Caco-2 (cell line): Measurements from ENCODE around the gene ZNF397. TPM values are rescaled to one million over a fixed set of nuclear protein-coding genes. Genes with fewer than 3 reads are reported as not detected.

Experiments
- BruUV-seq: library from RNA; stranded (reverse); fragments of 400-500 nt; replicated peaks from 2 replicates; lab custom pipeline; 2021; lab: Mats Ljungman, UMichigan
- CTCF ChIA-PET: fragments of 300-600 bp; sonication (Branson Sonifier 250); formaldehyde crosslinking; loops from one replicate; lab custom pipeline; 2022; ENCODE audit warnings: antibody characterized with exemption; lab: Charles Lee
- POLR2A ChIA-PET: fragments of 300-600 bp; sonication (Branson Sonifier 250); formaldehyde crosslinking; loops from one replicate; lab custom pipeline; 2022; ENCODE audit warnings: antibody characterized with exemption; lab: Charles Lee
- DNase-seq, 2 experiments: peaks; one replicate each; pipeline versions ENCODE4 v3.0.0 to v3.0.0-alpha.2; 2020 to 2022
- H3K27me3 ChIP-seq: replicated peaks from 2 replicates; pipeline ENCODE4 v1.6.0; 2011; ENCODE audit warnings: low read length; ENCODE audit not compliant: control insufficient read depth, insufficient read depth
- H3K36me3 ChIP-seq: 2 replicates; pipeline ENCODE4 v1.5.1; 2011; ENCODE audit warnings: low read length; ENCODE audit not compliant: control insufficient read depth, insufficient read depth
- H3K4me1 ChIP-seq: fragments of 250-450 bp; sonication (Bioruptor Pico); 2 replicates; pipeline ENCODE4 v1.5.1; 2020; ENCODE audit warnings: mild to moderate bottlenecking
- H3K4me3 ChIP-seq: 2 replicates; pipeline ENCODE4 v1.5.1; 2011; ENCODE audit warnings: low read depth, mild to moderate bottlenecking, control low read depth, low read length
- H3K9me3 ChIP-seq: fragments of 250-450 bp; sonication (Bioruptor Pico); 2 replicates; pipeline ENCODE4 v1.5.1; 2020; ENCODE audit warnings: mild to moderate bottlenecking, moderate library complexity
- H3K27ac Mint-ChIP-seq: one replicate; pipeline ENCODE4 v1.8.0; 2022; ENCODE audit warnings: mixed read lengths; ENCODE audit not compliant: unreplicated experiment
- H3K27me3 Mint-ChIP-seq: one replicate; pipeline ENCODE4 v1.8.0; 2022; ENCODE audit warnings: mixed read lengths; ENCODE audit not compliant: insufficient read depth, unreplicated experiment
- H3K36me3 Mint-ChIP-seq: one replicate; pipeline ENCODE4 v1.8.0; 2022; ENCODE audit warnings: mild to moderate bottlenecking, mixed read lengths; ENCODE audit not compliant: insufficient read depth, unreplicated experiment
- H3K4me1 Mint-ChIP-seq: one replicate; pipeline ENCODE4 v1.8.0; 2022; ENCODE audit warnings: low read depth, mixed read lengths; ENCODE audit not compliant: unreplicated experiment
- H3K4me3 Mint-ChIP-seq: one replicate; pipeline ENCODE4 v1.8.0; 2022; ENCODE audit warnings: mild to moderate bottlenecking, moderate library complexity, mixed read lengths; ENCODE audit not compliant: unreplicated experiment
- H3K9me3 Mint-ChIP-seq: one replicate; pipeline ENCODE4 v1.8.0; 2022; ENCODE audit warnings: mixed read lengths; ENCODE audit not compliant: unreplicated experiment
- intact Hi-C: fragments of 100-400 bp; cut with micrococcal nuclease; formaldehyde crosslinking; loops from one replicate; pipeline ENCODE4 v1.10.0; 2022; ENCODE audit not compliant: unreplicated experiment
- total RNA-seq: library from RNA; stranded (reverse); gene quantifications from 2 replicates; pipeline ENCODE4 v1.2.3, GENCODE V29; 2022
- TF ChIP-seq, protein P1 (sequence below), 2 experiments: fragments of 200-600 bp in 1 of 2; IDR thresholded peaks; 1 replicate in 1 of 2; 2 replicates in 1 of 2; pipeline versions ENCODE4 v1.5.1 to v1.8.0; 2011 to 2022; ENCODE audit warnings: antibody characterized with exemption in 1 of 2, control low read depth in 1 of 2, inconsistent platforms in 1 of 2, low read depth in 1 of 2, low read length in 1 of 2, mild to moderate bottlenecking in 1 of 2, moderate library complexity in 1 of 2; ENCODE audit not compliant: insufficient read depth in 1 of 2, severe bottlenecking in 1 of 2, unreplicated experiment in 1 of 2

ZNF397 gene
- total RNA-seq, 1 experiment from 2014 or later: 4.9 TPM

DNA sequence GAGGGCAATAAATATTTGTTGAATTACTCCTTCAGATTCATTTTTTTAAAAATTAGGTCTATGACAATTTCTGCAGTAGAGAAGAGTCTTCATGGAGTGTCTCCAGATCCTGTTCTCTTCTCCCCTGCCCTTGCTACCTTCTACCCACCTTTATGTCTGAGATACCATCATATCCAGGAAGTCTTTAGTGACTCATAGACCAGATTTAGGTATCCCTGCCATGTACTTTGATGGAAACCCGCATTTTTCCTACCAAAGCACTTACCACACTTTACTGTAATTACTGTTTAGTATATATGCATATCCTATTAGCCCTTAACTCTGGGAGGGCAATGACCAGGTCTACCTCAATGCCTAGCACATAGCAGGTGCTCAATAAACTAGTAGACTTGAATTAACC lies 11.6 kb downstream of the ZNF397 start:
- no TSS peak for BruUV-seq
- H3K9me3 ChIP-seq: no peaks in the 10 kb centered on the region
- intact Hi-C loops: no loop called here
- H3K27ac Mint-ChIP-seq: no peak overlapping the region
- H3K4me1 ChIP-seq: no peaks in the 10 kb centered on the region
- peaks cover 10% of the 10 kb centered on the region for H3K9me3 Mint-ChIP-seq
- H3K27me3 ChIP-seq: no peaks in the 10 kb centered on the region
- no peaks in the 10 kb centered on the region for H3K36me3 ChIP-seq
- no peaks in the 10 kb centered on the region for H3K4me1 Mint-ChIP-seq
- TF ChIP-seq, protein P1, sequence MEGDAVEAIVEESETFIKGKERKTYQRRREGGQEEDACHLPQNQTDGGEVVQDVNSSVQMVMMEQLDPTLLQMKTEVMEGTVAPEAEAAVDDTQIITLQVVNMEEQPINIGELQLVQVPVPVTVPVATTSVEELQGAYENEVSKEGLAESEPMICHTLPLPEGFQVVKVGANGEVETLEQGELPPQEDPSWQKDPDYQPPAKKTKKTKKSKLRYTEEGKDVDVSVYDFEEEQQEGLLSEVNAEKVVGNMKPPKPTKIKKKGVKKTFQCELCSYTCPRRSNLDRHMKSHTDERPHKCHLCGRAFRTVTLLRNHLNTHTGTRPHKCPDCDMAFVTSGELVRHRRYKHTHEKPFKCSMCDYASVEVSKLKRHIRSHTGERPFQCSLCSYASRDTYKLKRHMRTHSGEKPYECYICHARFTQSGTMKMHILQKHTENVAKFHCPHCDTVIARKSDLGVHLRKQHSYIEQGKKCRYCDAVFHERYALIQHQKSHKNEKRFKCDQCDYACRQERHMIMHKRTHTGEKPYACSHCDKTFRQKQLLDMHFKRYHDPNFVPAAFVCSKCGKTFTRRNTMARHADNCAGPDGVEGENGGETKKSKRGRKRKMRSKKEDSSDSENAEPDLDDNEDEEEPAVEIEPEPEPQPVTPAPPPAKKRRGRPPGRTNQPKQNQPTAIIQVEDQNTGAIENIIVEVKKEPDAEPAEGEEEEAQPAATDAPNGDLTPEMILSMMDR (IDR thresholded peaks at IDR 0.05; ENCODE audit: insufficient read depth in 1 of 2, low read depth in 1 of 2, low read length in 1 of 2, severe bottlenecking in 1 of 2, unreplicated experiment in 1 of 2): no peak
- DNase-seq: no peak
- CTCF ChIA-PET: no interaction called here
- no peak overlapping the region for H3K4me3 Mint-ChIP-seq
- no peak overlapping the region for H3K4me3 ChIP-seq
- POLR2A ChIA-PET: no interaction called here
- H3K36me3 Mint-ChIP-seq: no peaks in the 10 kb centered on the region
- no peaks in the 10 kb centered on the region for H3K27me3 Mint-ChIP-seq

DNA sequence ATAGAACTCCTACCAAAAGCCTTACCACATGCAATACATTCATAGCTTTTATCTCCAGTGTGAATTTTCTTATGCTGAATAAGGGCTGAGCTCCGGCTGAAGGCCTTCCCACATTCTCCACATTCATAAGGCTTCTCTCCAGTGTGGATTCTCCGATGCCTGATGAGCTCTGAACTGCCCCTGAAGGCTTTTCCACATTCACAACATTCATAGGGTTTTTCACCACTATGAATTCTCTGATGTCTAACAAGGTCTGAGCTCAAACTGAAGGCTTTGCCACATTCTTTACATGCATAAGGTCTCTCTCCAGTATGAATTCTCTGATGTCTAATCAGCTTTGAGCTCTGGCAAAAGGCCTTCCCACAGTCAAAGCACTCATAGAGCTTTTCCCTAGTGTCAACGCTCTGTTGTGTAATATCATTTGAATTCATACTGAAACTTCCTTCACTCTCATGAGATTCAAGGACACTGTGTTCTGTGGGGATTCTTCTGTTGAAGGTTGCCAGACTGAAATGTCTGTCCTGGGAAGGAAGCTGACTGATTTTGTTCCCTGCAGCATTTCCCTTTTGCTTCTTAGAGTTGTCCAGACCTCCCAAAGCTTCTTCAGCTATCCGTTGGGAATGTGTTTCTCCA lies 12.9 kb downstream of the ZNF397 start:
- no peaks in the 10 kb centered on the region for H3K36me3 ChIP-seq
- no peak overlapping the region for H3K4me3 ChIP-seq
- no peak overlapping the region for H3K27ac Mint-ChIP-seq
- no peaks in the 10 kb centered on the region for H3K4me1 ChIP-seq
- TF ChIP-seq, protein P1 (IDR thresholded peaks at IDR 0.05; ENCODE audit: insufficient read depth in 1 of 2, low read depth in 1 of 2, low read length in 1 of 2, severe bottlenecking in 1 of 2, unreplicated experiment in 1 of 2): no peak
- H3K4me1 Mint-ChIP-seq: no peaks in the 10 kb centered on the region
- H3K9me3 ChIP-seq: no peaks in the 10 kb centered on the region
- peaks cover 10% of the 10 kb centered on the region for H3K9me3 Mint-ChIP-seq
- POLR2A ChIA-PET: no interaction called here
- no peak for DNase-seq
- no peaks in the 10 kb centered on the region for H3K27me3 Mint-ChIP-seq
- no peaks in the 10 kb centered on the region for H3K27me3 ChIP-seq
- no peaks in the 10 kb centered on the region for H3K36me3 Mint-ChIP-seq
- H3K4me3 Mint-ChIP-seq: no peak overlapping the region
- CTCF ChIA-PET: no interaction called here
- intact Hi-C loops: no loop called here
- no TSS peak for BruUV-seq

DNA sequence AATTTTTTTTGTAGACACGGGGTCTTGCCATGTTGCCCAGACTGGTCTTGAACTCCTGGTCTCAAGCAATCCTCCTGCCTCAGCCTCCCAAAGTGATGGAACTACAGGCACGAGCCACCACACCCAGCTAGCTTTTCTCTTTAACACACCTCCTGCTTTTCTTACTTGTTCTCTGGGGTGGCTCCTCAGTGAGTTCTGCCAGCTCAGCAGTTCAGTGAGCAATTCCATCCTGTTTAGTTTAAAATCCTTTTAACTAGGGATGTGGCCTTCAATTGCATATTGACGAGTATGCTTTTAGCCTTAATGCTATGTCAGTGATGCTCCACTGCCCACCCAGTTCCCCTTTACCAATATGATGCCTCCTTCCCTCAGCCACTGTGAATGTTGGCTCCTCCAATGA lies 16.1 kb downstream of the ZNF397 start:
- DNase-seq: no peak
- Mint-ChIP-seq H3K36me3 (no peaks in the 10 kb centered on the region), H3K27me3 (no peaks in the 10 kb centered on the region), H3K27ac (no peak overlapping the region), H3K4me3 (no peak overlapping the region), H3K9me3 (peaks cover 10% of the 10 kb centered on the region), H3K4me1 (no peaks in the 10 kb centered on the region)
- TF ChIP-seq, protein P1 (IDR thresholded peaks at IDR 0.05; ENCODE audit: insufficient read depth in 1 of 2, low read depth in 1 of 2, low read length in 1 of 2, severe bottlenecking in 1 of 2, unreplicated experiment in 1 of 2): no peak
- Histone ChIP-seq H3K4me1 (no peaks in the 10 kb centered on the region), H3K36me3 (no peaks in the 10 kb centered on the region), H3K27me3 (no peaks in the 10 kb centered on the region), H3K9me3 (no peaks in the 10 kb centered on the region), H3K4me3 (no peak overlapping the region)
- BruUV-seq: no TSS peak
- POLR2A ChIA-PET: no interaction called here
- intact Hi-C loops: no loop called here
- CTCF ChIA-PET: no interaction called here
